Activated CD8-positive, alpha-beta memory T cell treated with anti-CD3 and anti-CD28 coated beads for 48 hours (primary cell): ENCODE measurements around the gene FBXW2.

Experiments
- DNase-seq, 3 experiments: peaks; one replicate each; pipeline ENCODE4 v3.0.0-alpha.2; 2020; ENCODE audit warnings: low read depth in 2 of 3, low spot score in 2 of 3

Gene FBXW2

GRCh38 chr9:120780367-120780766 lies 12.8 kb downstream of the FBXW2 start:
- no peak for DNase-seq

DNA sequence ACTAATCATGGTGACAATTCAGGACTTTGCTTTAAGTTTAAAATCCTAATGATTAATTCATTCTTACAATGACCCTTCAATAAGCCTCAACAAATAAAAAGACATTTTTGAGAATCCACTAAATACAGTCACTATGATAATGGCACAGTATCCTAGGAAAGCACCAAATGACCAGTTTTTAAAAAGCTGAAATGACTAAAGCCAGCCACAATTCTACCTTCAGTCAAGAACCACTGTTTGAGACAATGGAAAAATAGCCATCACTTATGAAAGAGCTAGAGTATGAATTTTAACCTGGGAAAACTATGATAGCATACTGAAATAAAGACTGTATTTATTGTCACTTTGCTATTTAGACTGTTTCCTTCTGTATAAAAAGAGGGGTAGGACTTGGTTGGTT lies 14.0 kb downstream of the FBXW2 start:
- DNase-seq: no peak

DNA sequence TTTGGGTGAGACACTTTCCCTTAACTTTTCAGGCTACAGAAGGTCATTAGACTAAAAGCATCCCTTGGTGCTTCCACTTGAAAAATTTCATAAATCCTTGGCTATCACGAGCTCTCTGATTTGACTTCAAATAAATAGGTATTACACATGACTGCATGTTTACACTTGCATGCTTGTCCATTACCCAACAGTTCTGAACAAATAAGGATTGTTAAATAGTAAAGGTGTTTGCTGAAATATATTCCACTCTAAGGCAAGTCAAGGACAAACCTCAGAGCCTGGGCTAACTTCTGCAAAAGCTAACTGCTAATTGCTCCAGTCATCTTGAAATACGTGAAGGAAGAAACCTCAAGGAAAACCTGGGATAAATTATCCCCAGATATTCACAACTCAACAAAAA lies 14.5 kb downstream of the FBXW2 start:
- DNase-seq: no peak

DNA sequence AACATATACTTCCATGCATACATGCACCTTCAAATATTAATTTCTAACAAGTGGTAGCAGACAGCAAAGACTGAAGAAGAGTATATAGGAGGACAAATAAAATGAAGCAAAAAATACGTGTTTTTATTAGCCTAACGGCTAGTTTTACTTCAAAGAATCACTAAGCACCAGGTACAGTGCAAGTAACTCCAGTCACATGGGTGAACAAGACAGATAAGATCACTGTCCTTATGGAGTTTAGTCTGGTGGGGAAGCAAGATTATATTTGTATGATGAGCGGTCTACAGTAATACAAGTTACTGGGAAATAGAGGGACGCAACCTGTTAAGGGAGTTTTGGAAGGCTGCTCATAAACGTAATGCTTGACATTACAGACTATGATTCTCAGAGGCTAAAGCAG lies 16.0 kb downstream of the FBXW2 start:
- no peak for DNase-seq

- DNase-seq: no peak
These were observed 16.4 kb downstream of the FBXW2 start for GRCh38 chr9:120776788-120777187.

GRCh38 chr9:120775859-120776258 lies 17.4 kb downstream of the FBXW2 start:
- DNase-seq: no peak

DNA sequence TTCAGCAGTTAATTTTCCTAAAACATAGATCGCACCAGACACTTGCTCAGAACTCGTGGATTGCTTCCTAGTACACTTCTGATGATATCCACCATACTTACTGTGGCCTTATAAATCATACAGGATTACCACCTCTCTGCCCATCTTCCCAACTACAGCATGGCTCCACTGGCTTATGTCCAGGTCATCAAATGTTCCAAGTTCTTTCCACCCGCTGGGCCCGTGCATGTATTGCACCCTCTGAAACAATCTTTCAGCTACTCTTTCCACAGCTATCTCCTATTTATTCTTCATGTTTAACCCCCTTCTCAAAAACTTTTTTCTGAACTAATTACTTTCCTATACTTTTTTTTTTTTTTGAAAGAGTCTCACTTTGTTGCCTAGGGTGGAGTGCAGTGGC lies 18.5 kb downstream of the FBXW2 start:
- DNase-seq: no peak

GRCh38 chr9:120773256-120773655 lies 20.0 kb downstream of the FBXW2 start:
- DNase-seq: no peak

DNA sequence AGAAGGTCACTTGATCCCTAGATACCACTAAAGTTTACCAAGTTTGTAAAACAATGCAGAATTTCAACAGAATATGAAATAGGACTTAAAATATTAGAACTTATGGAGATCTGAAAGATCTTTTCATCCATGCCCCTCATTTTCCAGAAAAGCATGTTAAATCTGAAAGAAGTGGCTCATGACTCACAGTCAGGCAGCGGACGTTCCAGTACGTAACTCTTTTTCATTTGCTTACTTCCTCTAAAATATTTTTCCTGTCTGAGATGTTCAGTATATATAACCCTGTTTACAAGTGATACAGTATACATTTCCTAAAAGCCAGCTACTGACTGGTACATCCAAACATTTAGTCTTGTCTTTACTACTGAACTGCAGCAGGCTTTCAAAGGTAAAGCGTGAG lies 22.3 kb downstream of the FBXW2 start:
- no peak for DNase-seq

DNA sequence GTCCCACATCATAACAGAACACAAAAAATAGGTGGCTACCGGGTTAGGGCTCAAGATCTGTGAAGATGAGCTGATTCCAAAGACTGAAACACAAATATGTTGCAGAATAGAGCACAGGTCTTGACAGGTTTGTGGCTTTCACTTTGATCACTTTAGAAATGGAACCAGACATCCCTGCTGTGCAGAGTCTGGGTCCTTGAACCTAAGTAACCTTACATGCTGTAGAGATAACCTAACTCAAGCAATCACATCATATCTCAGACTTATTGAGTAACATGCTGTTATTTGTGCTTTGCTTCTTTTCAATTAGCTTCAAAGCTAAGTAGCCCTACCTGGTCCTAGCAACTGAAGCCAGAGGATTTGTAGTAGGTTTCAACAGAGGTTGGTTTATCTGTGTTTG lies 24.3 kb downstream of the FBXW2 start:
- DNase-seq: no peak

- DNase-seq: no peak
These were observed 25.0 kb downstream of the FBXW2 start for GRCh38 chr9:120768247-120768646.

GRCh38 chr9:120767451-120767850 lies 25.8 kb downstream of the FBXW2 start:
- no peak for DNase-seq

DNA sequence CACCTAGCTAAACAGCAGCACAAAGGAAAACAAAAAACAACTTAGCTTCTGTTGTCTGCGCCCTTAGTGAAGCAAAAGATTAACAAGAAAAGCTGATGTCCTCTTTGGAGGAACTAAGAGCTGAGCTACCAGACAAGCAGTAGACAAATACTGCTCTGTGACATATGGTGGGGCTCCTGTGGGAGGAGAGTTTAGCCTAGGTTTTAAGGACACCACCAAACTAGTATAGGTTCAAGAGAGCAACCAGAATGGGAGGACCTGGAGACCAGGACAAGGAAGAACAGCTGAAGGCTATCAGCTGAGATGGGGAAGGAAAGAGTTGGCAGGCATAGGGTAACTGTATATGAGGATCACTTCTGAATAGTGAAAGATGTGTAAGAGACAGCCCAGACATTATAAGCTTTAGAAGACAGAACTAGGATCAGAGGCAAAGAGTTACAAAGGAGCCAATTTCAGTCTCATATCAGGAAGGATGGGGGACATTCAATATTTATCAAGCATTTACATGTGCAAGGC lies 27.2 kb downstream of the FBXW2 start:
- no peak for DNase-seq

GRCh38 chr9:120764476-120764875 lies 28.7 kb downstream of the FBXW2 start:
- DNase-seq: no peak

GRCh38 chr9:120761006-120761405 lies 32.2 kb downstream of the FBXW2 start:
- no peak for DNase-seq

DNA sequence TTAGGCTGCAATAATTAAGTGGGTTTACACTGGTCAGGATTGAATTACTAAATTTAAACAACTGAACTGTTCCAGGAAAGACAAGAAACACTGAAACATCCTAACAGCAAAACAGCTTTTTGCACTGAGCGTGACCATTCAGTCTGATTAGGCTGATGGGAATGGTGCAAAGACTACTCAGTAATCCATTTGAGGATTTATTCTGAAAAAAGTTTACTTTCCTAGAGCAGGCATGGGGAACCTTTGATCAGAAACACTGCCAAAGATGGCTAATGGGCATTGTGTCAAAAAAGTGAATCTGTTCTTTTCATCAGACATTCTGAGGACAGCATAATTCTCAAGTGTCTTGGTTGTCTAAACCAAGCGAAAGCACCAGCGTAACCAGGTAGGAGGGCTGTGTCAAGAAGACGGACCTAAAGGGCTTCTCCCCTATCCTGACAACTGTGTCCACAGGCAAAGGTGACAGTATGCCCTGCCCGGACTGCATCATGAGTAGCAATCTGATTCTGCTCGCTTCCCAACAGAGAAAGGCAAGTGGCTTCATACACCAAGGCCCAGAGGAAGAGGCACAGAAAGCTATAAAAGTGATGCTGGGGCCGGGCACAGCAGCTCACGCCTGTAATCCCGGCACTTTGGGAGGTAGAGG lies 33.3 kb downstream of the FBXW2 start:
- no peak for DNase-seq

- no peak for DNase-seq
These were observed 34.7 kb downstream of the FBXW2 start for GRCh38 chr9:120758544-120758943.

GRCh38 chr9:120757026-120757913 lies 35.9 kb downstream of the FBXW2 start:
- DNase-seq: no peak

GRCh38 chr9:120756531-120756930 lies 36.7 kb downstream of the FBXW2 start:
- DNase-seq: no peak

DNA sequence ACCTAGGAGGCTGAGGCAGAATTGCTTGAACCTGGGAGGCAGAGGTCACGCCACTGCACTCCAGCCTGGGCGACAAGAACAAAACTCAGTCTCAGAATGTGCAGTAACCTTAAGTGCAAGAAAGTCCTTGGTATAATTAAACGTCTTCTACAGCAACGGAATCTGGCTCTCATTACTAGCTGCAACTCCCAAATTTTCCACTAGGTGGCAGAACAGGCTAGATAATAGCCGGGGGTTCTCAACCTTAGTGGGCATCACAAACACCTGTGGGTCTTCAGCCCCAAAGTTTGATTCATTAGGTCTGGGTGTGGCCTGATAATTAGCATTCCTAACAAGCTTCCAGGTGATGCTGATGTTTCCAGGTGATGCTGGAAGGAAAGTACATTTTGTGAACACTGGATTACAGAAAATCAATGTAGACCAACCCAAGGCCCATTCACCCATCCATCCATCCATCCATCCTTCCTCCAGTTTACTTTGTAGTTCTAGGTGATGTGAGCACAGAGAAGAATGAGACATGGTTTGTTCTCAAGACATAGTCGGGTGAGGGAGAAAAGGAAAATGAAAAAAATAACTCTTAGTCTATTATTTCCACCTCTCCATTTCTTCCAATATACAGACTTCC lies 37.3 kb downstream of the FBXW2 start:
- peak; percentile 13 to 67 (median 37) for DNase-seq

DNA sequence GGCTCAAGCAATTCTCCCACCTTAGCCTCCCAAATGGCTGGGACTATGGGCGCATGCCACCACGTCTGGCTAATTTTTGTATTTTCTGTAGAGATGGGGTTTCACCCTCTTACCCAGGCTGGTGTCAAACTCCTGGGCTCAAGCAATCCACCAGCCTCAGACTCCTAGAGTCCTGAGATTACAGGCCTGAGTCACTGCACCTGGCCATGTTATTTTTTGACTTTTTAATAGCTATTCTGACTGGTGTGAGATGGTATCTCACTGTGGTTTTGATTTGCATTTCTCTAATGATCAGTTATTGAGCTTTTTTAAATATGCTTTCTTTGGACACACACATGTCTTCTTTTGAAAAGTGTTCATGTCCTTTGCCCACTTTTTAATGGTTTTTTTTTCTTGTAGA lies 38.2 kb downstream of the FBXW2 start:
- no peak for DNase-seq

- DNase-seq: no peak
These were observed 42.8 kb downstream of the FBXW2 start for GRCh38 chr9:120750421-120750820.
